HG03342 (cell line): Measurements from ENCODE around the gene CSNK1A1.
A peak's percentile ranks its signal among the peaks of the same experiment; 100 is the strongest.

Experiments used
- ATAC-seq: cut with Tn5 transposase; IDR thresholded peaks from one replicate; pipeline ENCODE4 v1.9.1; 2021; ENCODE audit warnings: mild to moderate bottlenecking, moderate library complexity; ENCODE audit not compliant: unreplicated experiment

CSNK1A1 gene

GRCh38 chr5:149442563-149443182 is 108.6 kb downstream of the CSNK1A1 start:
- ATAC-seq: peak; percentile 62
